ENCODE results near the gene NAA10.

NAA10 gene

DNA sequence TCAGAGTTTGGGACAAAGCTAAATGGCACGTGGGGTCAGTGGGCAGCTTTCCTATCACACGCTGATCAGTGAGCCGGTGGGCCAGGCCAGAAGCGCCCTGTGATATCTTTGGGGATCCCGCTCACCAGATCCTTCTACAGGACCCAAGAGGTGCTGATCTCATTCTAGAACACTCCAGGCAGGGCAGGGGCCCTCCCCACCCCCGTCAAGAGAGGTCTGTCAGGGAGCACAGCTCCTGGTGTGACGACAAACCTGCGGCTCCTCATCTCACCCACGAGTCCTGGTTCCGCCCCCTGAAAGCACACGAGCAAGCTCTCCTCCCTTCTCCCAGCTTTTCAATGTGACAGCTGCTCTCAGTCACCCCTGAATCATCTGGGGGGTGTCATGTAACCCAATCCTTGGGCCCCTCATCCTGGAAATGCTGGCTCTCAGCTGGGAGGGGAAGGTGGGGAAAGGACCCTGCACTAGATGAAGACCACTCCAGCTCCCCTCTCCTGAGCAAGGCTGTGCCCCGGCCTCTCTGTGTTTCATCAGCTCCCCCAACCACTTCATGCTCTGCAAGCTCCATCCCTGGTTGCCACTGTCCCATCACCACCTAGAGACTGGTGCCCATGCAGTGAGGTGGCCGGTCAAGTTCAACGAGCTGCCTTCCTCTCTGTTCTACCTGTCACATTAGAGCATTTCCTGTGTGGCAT lies 32.2 kb upstream of the NAA10 start:
- no peak for DNase-seq

DNA sequence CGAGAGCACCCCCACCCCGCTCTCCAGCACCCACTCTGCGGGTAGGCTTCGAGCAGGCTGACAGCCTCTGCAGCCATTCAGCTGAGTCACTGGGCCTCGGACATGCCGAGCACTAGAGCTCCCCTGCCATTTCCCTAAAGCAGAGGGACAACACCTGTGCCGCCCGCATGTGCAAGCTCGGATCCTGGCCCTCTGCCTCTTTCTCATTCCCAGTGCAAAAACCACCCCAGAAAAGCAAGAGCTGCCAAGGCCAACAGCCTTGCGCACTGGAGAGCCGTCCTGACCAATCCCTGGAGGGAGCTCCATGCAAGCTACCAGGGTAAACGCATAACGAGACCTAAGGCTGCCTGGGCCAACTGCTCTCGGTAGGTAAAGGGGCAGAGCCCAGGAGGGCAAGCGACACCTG lies 31.4 kb upstream of the NAA10 start:
- DNase-seq: no peak

DNA sequence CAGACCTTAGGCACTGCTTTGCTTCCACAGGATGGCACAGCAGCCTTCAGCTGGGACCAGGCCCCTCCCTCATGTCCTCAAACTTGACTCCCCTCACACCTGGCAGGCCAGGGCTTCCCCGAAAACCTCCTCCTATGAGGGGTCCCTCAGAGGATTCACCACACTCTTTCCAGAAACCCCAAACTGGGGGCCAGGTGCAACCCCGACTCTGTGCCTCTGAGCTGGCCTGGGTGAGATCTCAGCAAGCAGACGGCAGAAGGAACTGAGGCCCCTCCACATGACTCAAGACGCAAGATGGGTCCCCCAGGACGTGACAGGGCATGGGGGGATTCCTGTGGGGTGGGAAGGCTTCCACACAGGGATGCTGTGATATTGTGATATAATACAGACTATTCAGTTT lies 30.6 kb upstream of the NAA10 start:
- no peak for DNase-seq

DNA sequence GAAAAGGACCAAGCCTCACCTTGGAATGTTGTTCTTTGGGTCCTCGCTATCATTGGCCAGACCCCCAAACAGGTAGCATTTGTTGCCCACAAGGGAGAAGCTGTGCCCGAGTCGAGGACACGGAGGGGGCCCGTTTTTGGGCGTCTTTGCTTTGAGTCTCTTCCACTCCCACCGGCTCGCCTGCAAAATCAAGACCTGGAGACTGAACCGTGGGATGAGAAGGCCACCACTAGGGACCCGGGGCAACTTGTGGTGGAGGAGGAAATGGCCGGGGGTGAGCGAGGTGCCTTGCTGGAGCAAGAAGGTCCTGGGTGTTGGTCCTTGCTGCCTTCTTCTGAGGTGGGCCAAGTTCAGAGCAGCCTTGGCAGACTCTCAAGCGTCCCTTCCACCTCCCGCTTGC lies 29.3 kb upstream of the NAA10 start:
- no peak for DNase-seq

DNA sequence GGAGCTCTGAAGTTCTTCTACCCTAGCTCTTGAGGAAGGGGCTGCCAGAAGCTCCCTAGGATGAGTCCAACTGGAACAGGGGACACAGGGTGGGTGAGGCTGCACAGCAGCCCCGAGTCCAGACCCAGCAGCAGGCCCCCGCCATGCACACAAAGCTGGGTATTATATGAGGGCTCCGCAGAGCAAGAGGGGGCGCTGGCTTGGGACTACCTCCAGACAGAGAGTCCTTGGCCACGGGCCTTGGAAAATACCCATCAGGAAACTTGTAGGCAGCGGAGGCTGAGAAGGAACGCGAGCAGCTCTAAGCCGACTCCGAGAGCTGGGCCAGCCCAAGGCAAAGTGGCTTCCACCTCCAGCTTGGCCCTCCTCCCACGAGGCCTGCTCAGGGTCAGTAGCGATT lies 28.7 kb upstream of the NAA10 start:
- DNase-seq: no peak

DNA sequence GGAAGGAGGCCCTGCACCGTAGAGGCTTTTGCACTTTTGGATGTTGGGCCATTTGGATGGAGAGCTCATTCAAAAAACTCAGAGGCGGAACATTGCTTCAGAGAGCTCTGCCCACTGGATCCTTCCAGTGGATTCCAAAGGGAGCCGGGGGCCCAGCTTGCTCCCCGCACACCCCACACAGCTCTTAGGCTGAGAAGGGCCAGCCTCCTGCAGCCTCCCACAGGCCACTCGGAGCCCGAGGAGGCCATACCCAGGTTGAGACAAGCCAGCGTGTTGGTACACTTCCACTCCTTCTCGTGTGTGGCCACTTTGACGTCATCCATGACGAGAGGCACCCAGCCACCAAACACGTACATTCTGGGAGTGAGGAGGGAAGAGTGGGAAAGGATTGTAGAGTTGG lies 26.5 kb upstream of the NAA10 start:
- no peak for DNase-seq

DNA sequence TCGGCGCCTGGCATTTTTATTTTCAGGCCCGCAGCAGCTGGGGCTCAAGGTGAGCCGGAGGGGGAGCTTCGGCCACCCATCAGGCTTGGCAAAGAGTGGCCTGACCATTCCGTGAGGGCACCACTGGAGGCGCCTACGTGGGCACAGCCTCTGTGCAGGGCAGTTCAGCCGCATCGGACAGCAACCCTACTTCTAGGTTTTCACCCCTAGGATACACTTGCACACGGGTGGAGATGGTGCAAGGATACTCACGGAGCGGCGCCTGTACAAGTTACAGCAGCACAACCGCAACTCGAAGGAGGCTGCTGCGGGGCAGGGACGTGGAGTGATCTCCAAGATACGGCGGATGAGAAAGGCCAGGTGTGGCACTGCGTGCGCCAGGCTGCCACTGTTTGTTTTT lies 25.9 kb upstream of the NAA10 start:
- no peak for DNase-seq

DNA sequence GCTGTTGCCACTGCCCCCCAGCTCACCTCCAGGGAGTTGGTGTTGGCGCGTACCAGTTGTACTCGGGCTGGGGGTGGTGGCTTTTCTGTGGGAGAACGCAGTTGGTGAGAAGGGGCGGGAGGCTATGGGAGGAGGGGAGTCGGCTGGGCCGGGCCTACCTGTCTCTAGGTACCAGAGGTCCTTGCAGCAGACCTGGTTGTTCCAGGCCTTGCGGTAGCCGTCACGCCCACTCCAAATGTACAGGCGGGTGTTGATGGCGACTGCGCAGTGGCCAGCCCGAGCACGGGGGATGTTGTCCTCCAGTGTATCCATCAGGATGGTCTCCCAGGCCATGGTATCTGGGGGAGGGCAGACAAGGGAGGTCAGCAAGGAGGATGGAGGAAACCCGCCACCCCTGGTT lies 25.2 kb upstream of the NAA10 start:
- DNase-seq: no peak

DNA sequence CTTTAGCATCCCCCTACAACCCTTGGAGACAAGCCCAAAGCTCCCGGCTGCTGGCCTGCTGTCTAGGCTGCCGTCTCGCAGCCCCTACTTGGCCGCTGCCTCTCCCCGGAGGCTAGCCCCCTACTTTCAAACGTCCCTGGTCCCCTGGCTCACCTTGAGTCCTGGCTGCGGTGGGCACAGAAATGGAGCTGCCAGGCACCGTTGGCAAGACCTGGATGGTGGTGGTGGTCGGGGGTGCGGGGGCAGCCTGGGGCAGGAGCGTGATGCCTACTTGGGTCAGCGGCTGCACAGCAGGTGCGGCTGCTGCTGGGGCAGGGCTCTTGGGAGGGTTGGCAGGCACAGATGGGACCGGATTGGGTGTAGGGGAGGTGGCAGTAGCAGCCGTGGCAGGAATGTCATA lies 24.8 kb upstream of the NAA10 start:
- DNase-seq: no peak

DNA sequence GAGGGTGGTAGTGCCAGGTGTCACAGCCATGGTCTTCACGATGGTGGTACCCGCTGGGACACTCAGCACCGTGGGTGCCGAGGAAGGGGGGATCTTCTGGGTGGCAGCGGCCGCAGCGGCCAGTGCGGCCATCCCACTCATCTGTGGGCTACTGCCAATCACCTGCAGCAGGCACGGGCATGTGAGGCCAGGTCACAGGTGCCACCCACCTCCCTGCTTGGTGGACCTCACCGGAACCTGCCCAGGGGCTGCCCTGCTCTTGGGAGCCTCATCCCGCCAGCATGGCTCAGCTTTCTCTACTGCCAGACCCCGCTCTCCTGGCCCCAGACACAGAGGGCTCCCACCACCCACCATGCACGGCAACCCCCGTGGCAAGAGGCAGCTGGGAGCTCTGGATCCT lies 23.8 kb upstream of the NAA10 start:
- no peak for DNase-seq

DNA sequence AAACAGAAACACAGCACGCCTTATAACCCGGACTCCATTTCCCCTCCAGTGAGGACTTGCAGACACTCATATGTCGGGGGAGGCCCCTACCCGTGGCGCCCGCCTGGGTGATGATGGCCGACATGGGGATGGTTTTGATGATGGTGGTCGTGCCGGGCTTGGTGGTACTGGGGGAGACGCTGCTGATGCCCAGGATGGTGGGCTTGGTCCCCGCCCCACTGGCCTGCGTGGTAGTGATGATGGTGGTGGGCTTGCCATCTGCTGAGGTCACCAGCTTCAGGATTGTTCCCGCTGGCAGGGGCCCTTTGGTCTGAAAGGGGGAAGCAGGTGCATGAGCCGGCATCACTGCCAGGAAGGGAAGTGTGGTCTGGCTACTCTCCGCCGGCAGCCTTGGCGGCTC lies 22.4 kb upstream of the NAA10 start:
- no peak for DNase-seq

DNA sequence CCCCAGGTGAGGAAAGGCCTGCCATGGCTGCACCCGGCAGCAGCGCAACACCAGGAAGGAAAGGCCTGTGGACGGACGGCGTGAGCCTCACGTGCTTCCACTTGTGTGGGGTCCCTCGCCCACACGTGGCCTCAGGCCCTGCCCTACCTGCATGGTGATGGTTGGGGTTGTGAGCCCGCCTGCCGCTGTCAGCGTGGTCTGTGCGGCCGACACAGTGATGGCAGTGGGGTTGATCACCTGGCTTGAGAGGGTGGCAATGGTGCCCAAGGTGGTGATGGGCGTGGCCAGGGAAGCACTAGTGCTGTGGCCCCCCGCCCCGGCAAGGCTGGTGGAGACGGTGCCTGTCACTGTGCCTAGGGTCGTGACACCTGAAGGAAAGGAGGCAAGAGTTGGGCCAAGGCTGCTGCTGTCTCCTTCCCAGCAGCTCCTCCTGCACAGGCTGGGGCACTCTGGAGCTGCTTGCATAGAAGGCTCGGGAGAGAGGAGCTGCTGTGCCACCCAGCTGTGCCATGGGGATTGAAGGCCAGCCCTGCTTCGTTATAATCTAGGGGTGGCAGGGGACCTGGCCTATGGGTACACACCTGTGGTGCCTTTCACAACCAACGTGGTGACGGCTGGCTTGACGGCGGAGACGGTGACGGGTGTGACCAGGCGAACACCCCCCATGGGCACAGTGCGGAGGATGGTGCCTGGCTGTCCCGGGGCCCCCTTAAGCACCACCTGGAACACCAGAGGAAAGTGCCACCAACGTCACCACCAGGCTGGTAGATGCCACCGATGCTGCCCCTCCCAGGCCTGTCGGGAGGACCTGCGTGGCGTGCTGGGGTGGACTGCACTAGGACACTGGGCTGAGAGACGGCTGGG lies 21.4 kb upstream of the NAA10 start:
- DNase-seq: no peak

DNA sequence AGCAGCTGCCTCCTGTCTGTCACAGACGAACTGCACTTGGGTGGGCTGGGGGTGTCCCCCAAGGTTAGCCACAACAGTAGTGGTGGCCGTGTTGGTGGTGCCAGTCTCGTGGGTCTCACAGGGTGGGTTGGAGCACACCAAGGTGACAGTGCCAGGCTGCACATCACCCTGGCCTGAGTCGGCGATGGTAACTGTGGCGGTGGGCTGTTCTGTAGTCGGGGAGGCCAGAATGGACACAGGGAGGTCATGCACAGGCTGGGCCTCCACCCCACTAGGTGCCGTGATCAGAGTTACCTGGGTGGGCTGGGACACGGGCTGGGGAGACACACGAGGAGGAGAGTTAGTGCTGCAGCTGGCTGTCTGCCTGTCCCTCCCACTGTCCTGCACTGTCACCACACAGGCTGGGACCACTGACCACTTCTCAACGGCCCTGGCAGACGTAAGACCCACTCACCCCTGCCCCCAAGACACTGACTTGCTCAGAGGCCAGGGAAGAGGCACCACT lies 20.4 kb upstream of the NAA10 start:
- DNase-seq: no peak

DNA sequence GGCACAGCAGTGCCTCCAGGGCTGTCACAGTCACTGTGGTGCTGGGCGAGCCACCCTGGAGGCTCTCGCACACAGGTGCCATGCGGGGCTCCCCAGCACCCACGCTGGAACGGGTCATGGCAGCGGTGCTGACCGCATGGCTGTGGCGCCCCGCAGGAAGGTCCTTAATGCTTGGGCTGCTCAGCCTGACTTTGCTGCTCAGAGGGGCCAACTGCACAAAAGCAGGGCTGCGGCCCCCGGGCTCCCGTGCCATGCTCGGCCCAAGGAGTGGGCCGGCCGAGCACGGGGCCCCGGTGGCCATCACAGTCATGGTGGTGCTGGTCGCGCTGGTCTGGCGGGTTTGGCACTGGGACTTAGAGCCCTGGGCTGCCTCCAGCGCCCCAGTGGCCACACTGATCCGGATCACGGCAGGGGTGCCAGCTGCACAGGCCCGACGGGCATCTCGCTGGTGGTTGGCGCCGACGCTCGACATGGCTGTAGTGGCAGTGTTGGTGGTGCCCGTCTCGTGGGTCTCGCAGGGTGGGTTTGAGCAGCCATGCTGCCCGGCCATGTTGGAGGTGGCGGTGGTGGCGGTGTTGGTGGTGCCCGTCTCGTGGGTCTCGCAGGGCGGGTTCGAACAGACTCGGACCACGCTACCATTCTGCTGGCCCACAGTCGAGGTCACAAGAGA lies 19.9 kb upstream of the NAA10 start:
- DNase-seq: no peak

DNA sequence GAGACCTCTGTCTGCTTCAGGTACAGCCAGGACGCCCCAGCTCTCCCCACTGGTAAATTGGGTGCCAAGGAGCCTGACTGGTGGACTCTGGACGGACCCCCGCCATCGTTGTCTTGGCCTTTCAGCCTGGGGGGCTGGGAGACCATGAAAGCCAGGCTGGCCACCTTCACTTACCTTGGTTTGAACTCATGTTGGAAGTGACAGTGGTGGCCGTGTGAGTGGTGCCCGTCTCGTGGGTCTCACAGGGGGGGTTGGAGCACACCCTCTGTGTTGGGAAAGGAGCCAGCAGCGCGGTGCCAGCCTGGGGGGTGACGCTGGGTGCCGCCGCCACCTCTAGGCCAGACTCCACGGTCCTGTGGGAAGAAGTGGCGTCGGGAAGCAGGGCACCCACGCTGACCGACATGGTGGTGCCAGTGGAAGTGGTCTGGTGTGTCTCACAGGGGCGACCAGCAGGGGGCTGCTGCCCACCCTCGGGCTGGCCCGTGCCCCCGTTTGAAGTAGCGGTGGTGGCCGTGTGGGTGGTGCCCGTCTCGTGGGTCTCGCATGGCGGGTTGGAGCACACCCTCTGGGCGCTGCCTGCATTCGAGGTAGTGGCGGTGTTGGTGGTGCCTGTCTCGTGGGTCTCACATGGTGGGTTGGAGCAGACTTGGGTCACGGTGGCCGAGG lies 19.2 kb upstream of the NAA10 start:
- no peak for DNase-seq

DNA sequence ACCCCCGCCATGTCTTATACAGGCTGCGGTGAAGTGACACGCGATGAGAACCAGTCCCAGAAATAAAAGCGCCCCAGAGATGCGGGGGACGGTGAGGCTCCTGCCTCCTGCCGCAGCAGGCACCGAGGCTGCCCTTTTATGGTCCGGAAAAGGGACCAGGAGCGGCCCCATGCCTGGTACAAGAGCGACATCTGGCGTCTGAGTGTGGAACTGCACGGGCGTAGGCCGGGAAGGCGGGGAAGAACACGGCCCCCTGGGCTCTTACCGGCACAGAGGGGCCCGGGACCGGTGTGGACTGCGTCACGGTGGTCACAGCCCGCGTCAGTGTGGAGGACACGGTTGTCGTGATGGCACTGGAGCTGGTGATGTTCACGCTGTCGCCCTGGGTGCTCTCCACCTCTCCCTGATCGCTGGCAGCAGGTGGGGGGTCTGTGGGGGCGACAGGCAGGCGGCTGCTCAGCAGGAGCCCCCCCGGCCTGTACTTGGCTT lies 18.5 kb upstream of the NAA10 start:
- DNase-seq: no peak

DNA sequence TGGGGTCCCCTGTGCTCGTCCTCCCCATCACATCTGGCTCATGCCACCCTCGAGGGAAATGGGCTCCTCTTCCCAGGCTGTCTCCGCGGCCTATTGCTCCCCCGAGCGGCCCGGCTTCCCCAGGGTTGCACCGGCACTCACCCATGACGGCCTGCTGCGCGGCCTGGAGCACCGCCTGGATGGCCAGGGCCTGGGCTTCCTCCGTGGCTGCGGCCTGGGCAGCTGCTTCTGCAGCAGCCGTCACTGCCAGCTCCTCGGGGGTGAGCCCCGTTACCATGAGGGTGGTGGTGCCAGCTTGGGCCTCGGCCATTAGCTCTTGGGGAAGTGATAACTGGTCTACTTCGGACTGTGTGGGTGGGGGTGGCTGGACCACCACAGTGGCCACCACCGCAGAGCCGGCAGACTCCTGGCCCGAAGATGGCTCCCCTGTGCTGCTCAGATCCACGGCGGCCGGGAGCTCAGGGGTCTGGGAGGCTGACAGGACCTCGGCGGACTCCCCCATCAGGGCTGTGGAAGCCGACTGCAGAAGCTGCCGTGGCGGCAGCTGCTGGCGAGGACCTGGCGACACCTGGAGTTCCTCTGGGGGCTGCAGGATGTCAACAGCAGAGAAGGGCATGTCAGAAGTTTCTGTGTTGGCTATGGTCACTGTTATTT lies 17.7 kb upstream of the NAA10 start:
- no peak for DNase-seq

DNA sequence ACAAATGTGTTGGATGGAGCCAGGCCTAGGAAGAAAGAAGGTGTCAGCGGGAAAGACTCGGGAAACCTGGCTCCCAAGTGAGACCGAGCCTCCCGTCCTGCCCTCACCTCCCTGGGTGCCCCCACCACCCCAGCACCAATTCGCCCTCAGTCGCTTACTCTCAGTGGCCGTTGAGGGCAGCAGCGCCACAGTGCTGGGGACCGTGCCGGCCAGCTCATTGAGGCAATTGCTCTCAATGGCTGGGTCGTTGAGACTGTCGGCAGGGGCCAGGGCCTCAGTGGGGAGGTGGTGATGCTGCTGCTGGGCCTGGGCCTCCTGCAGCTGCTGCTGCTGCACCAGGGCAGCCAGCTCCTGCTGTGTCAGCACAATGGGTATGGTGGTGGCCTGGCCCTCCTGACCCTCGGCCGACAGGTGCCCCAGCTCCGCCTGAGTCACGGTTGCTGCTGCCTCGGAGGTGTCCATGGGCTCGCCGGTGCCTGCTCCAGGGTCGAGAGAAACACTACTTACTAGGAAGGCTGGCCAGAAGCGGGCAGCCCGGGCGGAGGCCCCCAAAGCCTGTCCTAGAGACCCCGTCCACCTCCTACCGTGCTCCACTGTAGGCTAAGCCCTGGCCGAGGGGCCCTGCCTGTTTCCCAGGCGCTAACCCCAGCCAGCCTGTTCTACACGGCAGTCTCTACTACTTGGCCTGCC lies 17.0 kb upstream of the NAA10 start:
- DNase-seq: no peak

DNA sequence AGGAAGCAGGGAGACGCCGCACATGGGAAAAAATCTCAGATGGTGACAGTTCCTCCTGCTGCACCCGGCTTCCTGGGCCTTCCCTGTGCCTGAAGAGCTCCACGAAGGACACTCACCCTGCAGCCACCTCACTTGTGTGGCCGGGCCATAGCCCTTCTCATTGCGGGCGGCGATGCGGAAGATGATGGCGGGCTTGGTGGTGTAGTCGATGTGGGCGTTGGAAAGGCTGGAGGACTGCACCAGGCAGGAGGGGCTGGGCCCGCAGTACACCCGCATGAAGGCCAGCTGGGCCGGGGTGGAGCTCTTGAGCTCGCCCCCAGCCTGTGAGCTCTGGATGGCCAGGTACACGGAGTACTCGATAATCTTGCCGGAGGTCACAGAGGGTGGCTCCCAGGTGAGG lies 15.3 kb upstream of the NAA10 start:
- DNase-seq: no peak

DNA sequence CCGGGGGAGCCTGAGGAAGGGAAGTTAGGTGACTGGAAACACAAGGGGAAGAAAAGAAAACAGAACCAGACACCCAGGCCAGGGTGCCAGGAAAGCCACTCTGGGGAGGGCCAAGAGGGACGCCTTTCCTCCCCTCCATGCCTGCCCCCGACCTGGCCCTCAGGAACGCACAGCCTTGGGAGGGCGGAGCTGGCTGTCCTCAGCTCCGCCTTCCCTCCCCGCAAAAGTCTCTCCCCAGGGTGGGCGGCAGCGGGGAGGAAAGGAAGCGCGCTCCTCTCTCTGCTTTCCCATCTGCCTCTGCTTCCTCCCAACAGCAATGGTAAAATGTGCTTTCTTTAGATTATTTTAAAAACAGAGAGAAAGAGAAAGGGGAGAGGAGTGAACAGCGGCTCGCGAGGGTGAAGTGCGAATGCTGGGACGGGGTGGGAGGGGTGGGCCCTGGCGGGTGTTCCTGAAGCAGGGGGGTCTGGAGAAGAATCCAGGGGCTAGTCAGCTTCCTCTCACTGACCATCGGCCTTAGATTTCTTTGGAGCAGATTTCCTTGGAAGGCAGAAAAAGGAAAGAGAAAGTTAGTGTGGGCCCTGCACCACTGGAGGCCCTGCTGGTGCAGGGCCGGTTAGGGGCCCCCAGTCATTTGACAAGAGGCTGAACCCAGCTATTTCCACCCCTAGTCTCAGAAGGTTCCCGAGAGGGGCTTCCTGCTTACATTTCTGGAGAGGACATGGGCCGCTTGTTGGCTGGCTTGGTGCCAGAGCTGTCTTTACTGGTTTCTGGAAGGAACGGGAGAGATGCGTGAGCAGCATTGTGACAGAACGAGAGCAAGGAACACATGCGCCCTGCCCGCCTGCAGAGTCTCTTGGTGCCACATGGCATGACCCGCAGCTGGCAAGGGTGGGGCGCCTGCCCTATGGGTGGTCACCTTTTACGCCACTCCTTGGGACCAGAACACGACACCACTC lies 14.3 kb upstream of the NAA10 start:
- no peak for DNase-seq

DNA sequence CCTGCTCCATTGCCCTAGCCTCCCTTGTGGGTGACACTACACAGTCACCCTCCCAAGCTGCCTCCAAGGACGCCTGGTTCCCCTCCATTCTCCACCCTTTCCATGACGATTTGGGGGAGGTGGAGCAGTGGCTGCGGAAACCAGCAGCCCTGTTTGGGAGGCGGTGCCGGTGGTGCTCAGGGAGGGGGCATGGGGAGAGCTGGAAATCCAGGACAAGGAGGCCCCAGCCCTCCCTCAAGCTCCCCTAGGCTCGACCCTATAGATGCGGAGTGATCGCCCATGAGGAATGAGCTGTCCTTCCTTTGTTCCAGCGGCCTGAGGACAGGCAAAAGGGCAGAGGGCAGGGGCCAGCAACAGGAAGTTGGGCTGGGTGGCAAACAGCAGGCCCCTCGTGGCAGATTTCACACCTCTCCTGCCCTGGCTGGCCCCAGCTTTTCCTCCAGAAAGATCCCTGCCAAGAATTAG lies 13.2 kb upstream of the NAA10 start:
- DNase-seq: no peak

Data from NCI-H526 treated with DMSO at 0.1 percent for 48 hours (cell line).